CD4-positive, alpha-beta memory T cell (primary cell): ENCODE measurements around the gene PLAU. TPM values are rescaled to one million over a fixed set of nuclear protein-coding genes. Genes with fewer than 3 reads are reported as not detected.
"Not testable (repeated sequence)": the region's sequence is repeated elsewhere in the genome, so short reads cannot be mapped to it uniquely, and the experiment has no call there.

ENCODE experiments used
- CTCF ChIA-PET: fragments of 350-600 bp; sonication (Branson Sonifier 250); formaldehyde crosslinking; loops from one replicate; lab custom pipeline; 2021; ENCODE audit warnings: inconsistent platforms; ENCODE audit not compliant: partially characterized antibody; lab: Charles Lee
- POLR2A ChIA-PET: fragments of 350-600 bp; sonication (Branson Sonifier 250); formaldehyde crosslinking; loops from one replicate; lab custom pipeline; 2021; ENCODE audit not compliant: partially characterized antibody; lab: Charles Lee
- DNase-seq, 5 donors: peaks; one replicate each; pipeline versions ENCODE4 v3.0.0 to v3.0.0-alpha.2; 2020 to 2022; ENCODE audit warnings: mixed read lengths in 1 of 5
- H3K27ac ChIP-seq: one replicate; pipeline ENCODE4 v1.7.0; 2013; ENCODE audit warnings: low read depth, low read length
- H3K27me3 ChIP-seq: 2 replicates; pipeline ENCODE4 v1.7.0; 2013; ENCODE audit warnings: mild to moderate bottlenecking, low read length, moderate library complexity; ENCODE audit not compliant: insufficient read depth
- H3K36me3 ChIP-seq: 2 replicates; pipeline ENCODE4 v1.7.0; 2013; ENCODE audit warnings: mild to moderate bottlenecking, low read length, moderate library complexity; ENCODE audit not compliant: insufficient read depth
- H3K4me1 ChIP-seq: 2 replicates; pipeline ENCODE4 v1.7.0; 2013; ENCODE audit warnings: mild to moderate bottlenecking, low read length, moderate library complexity; ENCODE audit not compliant: insufficient read depth
- H3K4me3 ChIP-seq, 2 donors: one replicate each; pipeline ENCODE4 v1.7.0; 2013; ENCODE audit warnings: low read length in 2 of 2, mild to moderate bottlenecking in 1 of 2
- H3K9me3 ChIP-seq, 2 donors: one replicate each; pipeline ENCODE4 v1.7.0; 2013; ENCODE audit warnings: low read length in 2 of 2, control low read depth in 1 of 2; ENCODE audit not compliant: control insufficient read depth in 1 of 2
- H3K27ac Mint-ChIP-seq, 7 donors: one replicate each; pipeline ENCODE4 v1.8.0; 2020 to 2021; ENCODE audit warnings: mixed read lengths in 7 of 7, mild to moderate bottlenecking in 6 of 7, inconsistent platforms in 3 of 7, moderate library complexity in 3 of 7
- H3K27me3 Mint-ChIP-seq, 2 donors: one replicate each; pipeline ENCODE4 v1.8.0; 2020 to 2021; ENCODE audit warnings: mixed read lengths in 2 of 2
- H3K36me3 Mint-ChIP-seq, 2 donors: one replicate each; pipeline ENCODE4 v1.8.0; 2020 to 2021; ENCODE audit warnings: mixed read lengths in 2 of 2, inconsistent platforms in 1 of 2, mild to moderate bottlenecking in 1 of 2
- H3K4me1 Mint-ChIP-seq, 4 donors: one replicate each; pipeline ENCODE4 v1.8.0; 2020 to 2021; ENCODE audit warnings: mixed read lengths in 4 of 4, mild to moderate bottlenecking in 1 of 4
- H3K4me3 Mint-ChIP-seq, 8 donors: one replicate each; pipeline ENCODE4 v1.8.0; 2020 to 2021; ENCODE audit warnings: mixed read lengths in 8 of 8, mild to moderate bottlenecking in 7 of 8, moderate library complexity in 6 of 8, inconsistent platforms in 3 of 8
- H3K9me3 Mint-ChIP-seq, 8 donors: one replicate each; pipeline ENCODE4 v1.8.0; 2020 to 2021; ENCODE audit warnings: mixed read lengths in 8 of 8, mild to moderate bottlenecking in 5 of 8, inconsistent platforms in 3 of 8, moderate library complexity in 1 of 8
- intact Hi-C: fragments of 100-400 bp; cut with micrococcal nuclease; formaldehyde crosslinking; loops from one replicate; pipeline ENCODE4 v1.15.1; 2023
- polyA plus RNA-seq, 2 donors: library from polyadenylated mRNA; unstranded; fragments of 300-500 nt; fragmentation: Illumina TruSeq; gene quantifications; one replicate each; pipeline ENCODE4 v1.2.3, GENCODE V29; 2021
- total RNA-seq, 2 experiments: library from RNA; stranded (reverse); gene quantifications; one replicate each; pipeline ENCODE4 v1.2.3, GENCODE V29; 2021

Gene PLAU
- total and polyA plus RNA-seq, 4 experiments from 2014 or later, result 0.64 to 0.91 TPM; not detected in 2

DNA sequence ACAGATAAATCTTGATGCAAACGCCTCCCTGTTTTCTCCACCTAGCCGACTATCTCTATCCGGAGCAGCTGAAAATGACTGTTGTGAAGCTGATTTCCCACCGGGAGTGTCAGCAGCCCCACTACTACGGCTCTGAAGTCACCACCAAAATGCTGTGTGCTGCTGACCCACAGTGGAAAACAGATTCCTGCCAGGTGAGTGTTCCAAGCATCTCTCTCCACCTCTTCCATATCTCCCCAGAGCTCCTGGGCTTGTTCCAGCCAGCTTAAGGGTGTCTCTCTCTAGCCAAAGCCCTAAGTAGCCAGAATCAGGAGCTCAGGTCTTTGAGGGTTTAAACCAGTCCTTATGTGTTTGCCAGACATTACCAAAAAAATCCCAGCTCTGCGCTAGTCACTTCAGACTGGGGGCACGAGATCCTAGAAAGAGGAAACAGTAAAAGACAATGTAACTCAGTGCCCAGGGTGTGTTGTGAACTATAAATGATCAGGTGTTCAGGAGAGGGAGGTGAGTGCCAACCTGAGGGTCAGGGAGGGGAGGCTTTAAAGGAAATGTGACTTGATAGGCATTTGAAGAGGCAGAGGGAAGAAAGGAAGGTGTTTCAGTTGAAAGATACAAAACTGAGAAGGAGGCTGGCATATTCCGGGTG is 4.4 kb downstream of the PLAU start:
- H3K36me3 Mint-ChIP-seq, result no peaks in the 10 kb centered on the region
- Histone ChIP-seq H3K27ac (no peak overlapping the region), H3K27me3 (peaks cover 13% of the 10 kb centered on the region), H3K9me3 (no peaks in the 10 kb centered on the region), H3K4me3 (no peak overlapping the region), H3K36me3 (no peaks in the 10 kb centered on the region), H3K4me1 (peaks cover 22% of the 10 kb centered on the region)
- ChIA-PET CTCF (interaction anchor here (1.2 to 1.4 kb wide), 2 partner anchors 29 to 35 kb away, joined by 4 read pairs; no protein-coding TSS in a partner anchor), POLR2A (interaction anchor here (1.4 kb wide), 1 partner anchor 83 kb away, joined by 7 read pairs; the partner anchor contains the start of gene VCL)
- no peak overlapping the region for H3K4me3 Mint-ChIP-seq
- H3K27me3 Mint-ChIP-seq, result peaks cover 10 to 14% of the 10 kb centered on the region in 2 donors
- H3K4me1 Mint-ChIP-seq, result peaks cover 15 to 27% (median 18%) of the 10 kb centered on the region in 4 donors
- intact Hi-C loops, result no loop called here
- H3K9me3 Mint-ChIP-seq, result peaks cover 0 to 9% (median 4%) of the 10 kb centered on the region in 8 donors
- H3K27ac Mint-ChIP-seq, result no peak overlapping the region
- no peak for DNase-seq

DNA sequence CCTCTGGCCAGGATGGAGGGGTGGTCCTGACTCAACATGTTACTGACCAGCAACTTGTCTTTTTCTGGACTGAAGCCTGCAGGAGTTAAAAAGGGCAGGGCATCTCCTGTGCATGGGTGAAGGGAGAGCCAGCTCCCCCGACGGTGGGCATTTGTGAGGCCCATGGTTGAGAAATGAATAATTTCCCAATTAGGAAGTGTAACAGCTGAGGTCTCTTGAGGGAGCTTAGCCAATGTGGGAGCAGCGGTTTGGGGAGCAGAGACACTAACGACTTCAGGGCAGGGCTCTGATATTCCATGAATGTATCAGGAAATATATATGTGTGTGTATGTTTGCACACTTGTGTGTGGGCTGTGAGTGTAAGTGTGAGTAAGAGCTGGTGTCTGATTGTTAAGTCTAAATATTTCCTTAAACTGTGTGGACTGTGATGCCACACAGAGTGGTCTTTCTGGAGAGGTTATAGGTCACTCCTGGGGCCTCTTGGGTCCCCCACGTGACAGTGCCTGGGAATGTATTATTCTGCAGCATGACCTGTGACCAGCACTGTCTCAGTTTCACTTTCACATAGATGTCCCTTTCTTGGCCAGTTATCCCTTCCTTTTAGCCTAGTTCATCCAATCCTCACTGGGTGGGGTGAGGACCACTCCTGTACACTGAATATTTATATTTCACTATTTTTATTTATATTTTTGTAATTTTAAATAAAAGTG is 6.0 kb downstream of the PLAU start:
- Histone ChIP-seq H3K4me1 (peaks cover 21% of the 10 kb centered on the region), H3K36me3 (no peaks in the 10 kb centered on the region), H3K4me3 (no peak overlapping the region), H3K27ac (no peak overlapping the region), H3K9me3 (no peaks in the 10 kb centered on the region), H3K27me3 (peaks cover 5% of the 10 kb centered on the region)
- Mint-ChIP-seq H3K27ac (peak overlapping the region in 1 of 7 donors; percentile 20), H3K36me3 (no peaks in the 10 kb centered on the region), H3K4me1 (peaks cover 12 to 20% (median 15%) of the 10 kb centered on the region in 4 donors), H3K4me3 (no peak overlapping the region), H3K9me3 (peaks cover 0 to 9% (median 4%) of the 10 kb centered on the region in 8 donors), H3K27me3 (peaks cover 4 to 7% of the 10 kb centered on the region in 2 donors)
- POLR2A ChIA-PET, result no interaction called here
- CTCF ChIA-PET, result interaction anchor here (2.7 to 6.1 kb wide), 2 partner anchors 24 to 30 kb away, joined by 16 to 39 read pairs; no protein-coding TSS in a partner anchor
- intact Hi-C loops, result no loop called here
- no peak for DNase-seq

DNA sequence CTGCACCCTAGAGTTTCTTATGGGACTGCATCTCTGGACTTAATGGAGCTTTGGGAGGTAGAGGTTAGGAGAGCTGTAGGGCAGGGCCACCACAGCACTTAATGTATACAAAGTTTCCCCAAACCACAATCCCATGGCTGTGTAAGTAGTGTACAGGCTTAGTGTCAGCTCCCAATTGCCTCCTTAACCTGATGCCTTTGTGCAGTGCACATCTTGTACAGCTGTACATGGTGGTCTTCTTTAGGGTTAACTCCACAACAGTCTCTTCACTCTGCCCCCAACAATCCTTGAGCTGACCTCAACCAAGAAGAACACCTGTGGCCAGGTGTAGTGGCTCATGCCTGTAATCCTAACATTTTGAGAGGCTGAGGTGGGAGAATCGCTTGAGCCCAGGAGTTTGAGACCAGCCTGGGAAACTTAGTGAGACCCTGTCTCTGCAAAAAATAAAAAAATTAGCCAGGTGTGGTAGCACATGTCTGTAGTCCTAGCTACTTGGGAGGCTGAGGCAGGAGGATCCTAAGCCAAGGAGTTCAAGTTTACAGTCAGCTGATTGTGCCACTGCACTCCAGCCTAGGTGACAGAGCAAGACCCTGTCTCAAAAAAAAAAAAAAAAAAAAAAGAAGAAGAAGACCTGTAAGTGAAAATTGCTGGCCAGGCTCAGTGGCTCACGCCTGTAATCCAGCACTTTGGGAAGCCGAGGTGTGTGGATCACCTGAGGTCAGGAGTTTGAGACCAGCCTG is 6.8 kb downstream of the PLAU start:
- DNase-seq, result no peak
- H3K4me3 Mint-ChIP-seq, result no peak overlapping the region
- intact Hi-C loops, result no loop called here
- Histone ChIP-seq H3K4me1 (peaks cover 28% of the 10 kb centered on the region), H3K36me3 (no peaks in the 10 kb centered on the region), H3K27me3 (peaks cover 2% of the 10 kb centered on the region), H3K27ac (no peak overlapping the region), H3K4me3 (no peak overlapping the region), H3K9me3 (no peaks in the 10 kb centered on the region)
- H3K27me3 Mint-ChIP-seq, result peaks cover 4 to 6% of the 10 kb centered on the region in 2 donors
- H3K4me1 Mint-ChIP-seq, result peaks cover 19 to 27% (median 22%) of the 10 kb centered on the region in 4 donors
- no peaks in the 10 kb centered on the region for H3K36me3 Mint-ChIP-seq
- H3K27ac Mint-ChIP-seq, result no peak overlapping the region
- peaks cover 0 to 9% (median 4%) of the 10 kb centered on the region in 8 donors for H3K9me3 Mint-ChIP-seq
- ChIA-PET CTCF (interaction anchor here (1.1 to 6.1 kb wide), 3 partner anchors 15 to 31 kb away, joined by 3 to 39 read pairs (median 16); no protein-coding TSS in a partner anchor), POLR2A (interaction anchor here (1.3 kb wide), 1 partner anchor 9 kb away, joined by 3 read pairs; no protein-coding TSS in a partner anchor)

DNA sequence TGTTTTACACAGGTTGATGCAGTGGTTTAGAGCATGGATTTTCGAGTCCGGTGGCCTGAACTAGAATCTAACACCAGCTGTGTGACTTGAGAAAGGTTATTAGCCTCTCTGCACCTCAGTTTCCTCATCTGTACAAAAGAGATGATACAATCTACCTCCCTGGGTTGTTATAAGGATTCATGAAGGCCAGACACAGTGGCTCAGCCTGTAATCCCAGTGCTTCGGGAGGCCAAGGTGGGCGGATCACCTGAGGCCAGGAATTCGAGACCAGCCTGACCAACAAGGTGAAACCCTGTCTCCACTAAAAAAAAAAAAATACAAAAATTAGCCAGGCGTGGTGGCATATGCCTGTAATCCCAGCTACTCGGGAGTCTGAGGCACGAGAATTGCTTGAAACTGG is 8.5 kb downstream of the PLAU start:
- H3K27me3 Mint-ChIP-seq, H3K27ac ChIP-seq, H3K36me3 Mint-ChIP-seq, H3K4me3 Mint-ChIP-seq, H3K36me3 ChIP-seq, intact Hi-C loops, DNase-seq, H3K27me3 ChIP-seq, H3K4me3 ChIP-seq, H3K9me3 ChIP-seq, H3K27ac Mint-ChIP-seq, H3K9me3 Mint-ChIP-seq: not testable (repeated sequence)
- H3K4me1 ChIP-seq, result peaks cover 32% of the 10 kb centered on the region
- ChIA-PET CTCF (interaction anchor here (1.0 to 6.1 kb wide), 5 partner anchors 9 to 116 kb away, joined by 3 to 39 read pairs (median 3); partner anchors contain the start of gene PLAU), POLR2A (interaction anchor here (0.6 to 1.5 kb wide), 5 partner anchors 8 to 231 kb away, joined by 3 to 5 read pairs (median 3); partner anchors contain the start of genes AP3M1 and PLAU)
- H3K4me1 Mint-ChIP-seq, result peaks cover 23 to 41% (median 26%) of the 10 kb centered on the region in 4 donors

DNA sequence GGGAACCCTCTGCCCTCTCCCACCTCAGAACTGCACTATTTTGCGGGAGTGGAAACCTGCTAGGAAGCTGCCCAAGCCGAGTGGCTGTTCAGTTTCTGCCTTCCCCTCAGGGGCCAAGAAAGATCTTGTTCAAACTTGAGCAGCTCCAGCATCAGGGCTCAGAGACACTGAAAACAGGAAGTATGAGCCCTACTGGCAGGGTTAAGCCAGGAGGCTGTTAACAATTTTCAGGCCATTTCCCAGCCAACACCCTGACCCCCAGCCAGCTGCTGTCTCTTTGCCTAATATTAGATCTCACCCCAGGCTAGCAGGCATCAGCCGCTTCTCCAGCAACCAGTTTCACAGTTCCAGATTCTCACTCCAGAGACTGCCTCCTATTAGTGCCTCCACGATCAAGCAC is 9.2 kb downstream of the PLAU start:
- Mint-ChIP-seq H3K27ac (peak overlapping the region in 1 of 7 donors; percentile 70), H3K4me3 (peak overlapping the region in 3 of 8 donors; percentile 40 to 62 (median 57))
- no peak for DNase-seq

DNA sequence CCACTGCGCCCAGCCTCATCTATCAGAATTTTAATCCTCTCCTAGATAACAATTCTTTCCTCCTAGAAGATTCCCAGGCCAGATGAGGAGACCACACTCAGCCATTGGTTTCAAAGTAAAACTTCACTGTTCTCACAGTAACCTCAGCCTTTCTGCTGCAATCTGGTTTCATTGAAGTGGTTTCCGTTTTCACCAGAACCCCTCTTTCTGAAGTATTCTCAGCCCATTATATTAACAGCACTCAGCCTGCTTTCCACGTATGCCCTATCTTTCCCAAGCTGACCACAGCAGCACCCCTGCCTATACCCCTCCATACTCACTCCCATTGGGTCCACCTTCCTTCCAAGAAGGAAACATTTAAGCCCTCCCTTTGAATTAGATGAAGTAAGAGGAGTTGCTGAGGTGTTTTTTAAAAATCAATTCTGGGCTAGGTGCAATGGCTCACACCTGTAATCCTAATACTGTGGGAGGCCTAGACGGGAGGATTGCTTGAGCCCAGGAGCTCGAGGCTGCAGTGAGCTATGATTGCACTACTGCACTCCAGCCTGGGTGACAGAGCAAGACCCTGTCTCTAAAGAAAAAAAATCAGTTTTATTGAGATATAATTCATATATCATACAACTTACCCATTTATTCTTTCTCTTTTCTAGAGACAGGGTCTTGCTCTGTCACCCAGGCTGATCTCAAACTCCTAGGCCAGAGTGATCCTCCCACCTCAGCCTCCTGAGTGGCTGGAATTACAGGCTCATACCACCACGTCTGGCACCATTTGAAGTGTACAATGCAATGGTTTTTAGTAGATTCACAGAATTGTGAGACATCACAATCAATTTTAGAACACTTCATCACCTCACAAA is 11.3 kb downstream of the PLAU start:
- peaks cover 4 to 14% of the 10 kb centered on the region in 2 donors for H3K27me3 Mint-ChIP-seq
- ChIA-PET CTCF (interaction anchor here (6.1 kb wide), 1 partner anchor 18 kb away, joined by 39 read pairs; no protein-coding TSS in a partner anchor), POLR2A (interaction anchor here (0.9 kb wide), 1 partner anchor 10 kb away, joined by 3 read pairs; no protein-coding TSS in a partner anchor)
- H3K27me3 ChIP-seq, result no peaks in the 10 kb centered on the region
- H3K36me3 ChIP-seq, result no peaks in the 10 kb centered on the region
- no peaks in the 10 kb centered on the region for H3K36me3 Mint-ChIP-seq
- no peaks in the 10 kb centered on the region for H3K9me3 ChIP-seq
- peaks cover 0 to 9% (median 4%) of the 10 kb centered on the region in 8 donors for H3K9me3 Mint-ChIP-seq
- peak overlapping the region in 7 of 8 donors; percentile 61 to 83 (median 76) for H3K4me3 Mint-ChIP-seq
- no peak overlapping the region for H3K4me3 ChIP-seq
- peaks cover 32% of the 10 kb centered on the region for H3K4me1 ChIP-seq
- DNase-seq, result peak; percentile 63 to 76 (median 68)
- H3K27ac Mint-ChIP-seq, result peak overlapping the region in 3 of 7 donors; percentile 1 to 73 (median 18)
- H3K27ac ChIP-seq, result no peak overlapping the region
- peaks cover 19 to 36% (median 25%) of the 10 kb centered on the region in 4 donors for H3K4me1 Mint-ChIP-seq
- intact Hi-C loops, result loop anchor here (5.0 kb wide), 1 partner anchor 35 kb away; no protein-coding TSS in a partner anchor

More for the DNA sequence above, 9.2 kb downstream of the PLAU start:
- intact Hi-C loops, result loop anchor here (5.0 kb wide), 1 partner anchor 33 kb away; no protein-coding TSS in a partner anchor
- no peaks in the 10 kb centered on the region for H3K36me3 Mint-ChIP-seq
- no peak overlapping the region for H3K4me3 ChIP-seq
- peaks cover 0 to 9% (median 4%) of the 10 kb centered on the region in 8 donors for H3K9me3 Mint-ChIP-seq
- no peaks in the 10 kb centered on the region for H3K36me3 ChIP-seq
- peaks cover 23 to 41% (median 26%) of the 10 kb centered on the region in 4 donors for H3K4me1 Mint-ChIP-seq
- H3K27me3 Mint-ChIP-seq, result peaks cover 4 to 8% of the 10 kb centered on the region in 2 donors
- no peaks in the 10 kb centered on the region for H3K27me3 ChIP-seq
- peaks cover 32% of the 10 kb centered on the region for H3K4me1 ChIP-seq
- ChIA-PET POLR2A (interaction anchor here (0.6 to 1.5 kb wide), 5 partner anchors 9 to 230 kb away, joined by 3 to 5 read pairs (median 3); partner anchors contain the start of genes AP3M1 and PLAU), CTCF (interaction anchor here (1.1 to 6.1 kb wide), 5 partner anchors 9 to 115 kb away, joined by 3 to 39 read pairs (median 3); partner anchors contain the start of gene PLAU)
- H3K27ac ChIP-seq, result no peak overlapping the region
- no peaks in the 10 kb centered on the region for H3K9me3 ChIP-seq
